Spleen (tissue), 13 donors: ENCODE results near the gene RCAN3. TPM values are rescaled to one million over a fixed set of nuclear protein-coding genes. Genes with fewer than 3 reads are reported as not detected.

Source experiments
- DNase-seq: peaks from one replicate; pipeline ENCODE4 v3.0.0-alpha.2; 2020
- H3K27ac ChIP-seq, 8 donors: fragments of 200-600 bp; sonication (generic) in 7 of 8; 1 replicate in 4 of 8; 2 replicates in 4 of 8; pipeline versions ENCODE4 v1.5.0 to v1.8.0; 2016 to 2021; ENCODE audit warnings: inconsistent platforms in 4 of 8, mild to moderate bottlenecking in 4 of 8, moderate library complexity in 1 of 8
- H3K27me3 ChIP-seq, 7 donors: fragments of 200-600 bp; sonication (generic) in 6 of 7; replicated peaks in 1 of 7; 1 replicate in 4 of 7; 2 replicates in 3 of 7; pipeline versions ENCODE4 v1.5.0 to v1.8.0; 2016 to 2021; ENCODE audit warnings: inconsistent platforms in 3 of 7, mild to moderate bottlenecking in 1 of 7
- H3K36me3 ChIP-seq, 6 donors: fragments of 200-600 bp; sonication (generic) in 5 of 6; 1 replicate in 4 of 6; 2 replicates in 2 of 6; pipeline versions ENCODE4 v1.5.0 to v1.8.0; 2016 to 2021; ENCODE audit warnings: inconsistent platforms in 2 of 6
- H3K4me1 ChIP-seq, 6 donors: fragments of 200-600 bp; sonication (generic) in 5 of 6; 1 replicate in 3 of 6; 2 replicates in 3 of 6; pipeline versions ENCODE4 v1.5.0 to v1.8.0; 2016 to 2021; ENCODE audit warnings: inconsistent platforms in 3 of 6
- H3K4me3 ChIP-seq, 8 donors: fragments of 200-600 bp; sonication (generic) in 7 of 8; 1 replicate in 4 of 8; 2 replicates in 4 of 8; pipeline versions ENCODE4 v1.5.0 to v1.8.0; 2016 to 2021; ENCODE audit warnings: inconsistent platforms in 4 of 8, mild to moderate bottlenecking in 4 of 8, moderate library complexity in 2 of 8
- H3K9me3 ChIP-seq, 8 donors: fragments of 200-600 bp; sonication (generic) in 7 of 8; 1 replicate in 4 of 8; 2 replicates in 4 of 8; pipeline versions ENCODE4 v1.5.0 to v1.8.0; 2016 to 2021; ENCODE audit warnings: inconsistent platforms in 4 of 8
- POLR2A ChIP-seq, 3 donors: fragments of 450-650 bp; IDR thresholded peaks; one replicate each; pipeline ENCODE4 v1.5.1; 2017; ENCODE audit warnings: antibody characterized with exemption in 3 of 3, mild to moderate bottlenecking in 1 of 3
- POLR2AphosphoS5 ChIP-seq, 3 donors: sonication (generic); formaldehyde crosslinking; IDR thresholded peaks; one replicate each; pipeline ENCODE4 v1.5.1; 2017; ENCODE audit warnings: antibody characterized with exemption in 3 of 3
- WGBS, 5 donors: extraction: QIAGEN DNeasy Blood & Tissue Kit in 3 of 5; methylation state at CpG; one replicate each; pipeline versions ENCODE4 v1.1.5 to v1.1.7; 2013 to 2018; 5-methylcytosine and 5-hydroxymethylcytosine counted together
- intact Hi-C: fragments of 100-400 bp; cut with DNase I; formaldehyde crosslinking; loops from one replicate; pipeline ENCODE4 v1.15.0; 2023; ENCODE audit warnings: low total_unique reads
- long read RNA-seq, 2 donors: transcript quantifications; one replicate each; lab custom pipeline, GENCODE V29; 2026
- polyA plus RNA-seq, 3 donors: library from polyadenylated mRNA; stranded (reverse); fragments of 200-250 nt; gene quantifications; one replicate each; pipeline ENCODE4 v1.2.1, GENCODE V29; 2013
- total RNA-seq, 7 donors: library from RNA; depleted of rRNA in 3 of 7; stranded (reverse); fragments of >200 nt in 3 of 7; fragmentation: NEBNext Ultra II Directional in 4 of 7; extraction: Animal tissue kit (Norgen Biotek cat#: 25700) in 4 of 7; gene quantifications; one replicate each; pipeline versions ENCODE4 v1.1.0 to v1.2.1, GENCODE V29; 2016 to 2021
- TF ChIP-seq, protein P1 (sequence below), 11 experiments: fragments of 200-600 bp in 7 of 11; fragments of 450-650 bp in 4 of 11; sonication (generic) in 4 of 11; IDR thresholded peaks in 8 of 11; conservative IDR thresholded peaks in 3 of 11; 1 replicate in 7 of 11; 2 replicates in 4 of 11; pipeline versions ENCODE4 v1.4.0 to v1.8.0; 2016 to 2021; ENCODE audit warnings: antibody characterized with exemption in 11 of 11, inconsistent platforms in 4 of 11, mild to moderate bottlenecking in 1 of 11
- donor health status: healthy with polysubstance abuse.
- donor health status: DM: no; HTN: no; CAD: no; lungs with moderate emphysema.
- donor health status: DM: no; HTN: no; CAD: no.
- donor health status: Bipolar disorder and iron deficiency.
- donor health status: healthy.
- donor health status: DM: no; HTN: no; CAD: no.
- donor health status: DM: yes; HTN: yes; CAD: no.

Gene RCAN3
- total RNA-seq (10 to 100 TPM; 14.4 to 21.7 (median 17.9) TPM), polyA plus RNA-seq (1 to 10 TPM; 6.1 to 7.2 (median 6.4) TPM)
- long read RNA-seq, donor 1, full-length matches to known transcripts = 1 of 1 reads
- long read RNA-seq, donor 1, partial matches to known transcripts = 0 of 1 reads
- long read RNA-seq, donor 1, other reads (novel, unspliced or antisense) = 0 of 1 reads
- long read RNA-seq, donor 2, full-length matches to known transcripts = 1 of 1 reads
- long read RNA-seq, donor 2, partial matches to known transcripts = 0 of 1 reads
- long read RNA-seq, donor 2, other reads (novel, unspliced or antisense) = 0 of 1 reads

DNA sequence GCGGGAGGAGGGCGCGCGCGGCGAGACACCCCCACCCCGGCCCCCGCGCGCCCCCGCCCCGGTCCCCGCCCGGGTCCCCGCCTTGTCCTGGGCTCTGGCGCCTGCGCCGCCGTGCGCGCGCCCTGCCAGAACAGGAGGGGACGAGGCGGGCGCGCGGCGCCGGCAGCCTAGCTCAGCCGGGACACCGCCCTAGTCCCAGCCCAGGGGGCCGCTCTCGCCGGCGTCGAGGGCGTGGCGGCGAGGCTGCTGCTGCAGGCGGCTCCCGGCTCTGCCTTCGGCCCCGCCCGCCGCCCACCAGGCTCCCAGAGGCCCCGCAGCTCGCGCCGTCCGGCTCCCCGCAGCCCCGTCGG, at the start of gene RCAN3:
Gene RCAN3, plus strand, starts transcription at position 128 of the 350 bp plus-strand sequence. CDS start 11,537 bp downstream, outside the sequence.
- intact Hi-C loops = no loop called here
- Histone ChIP-seq H3K9me3 (no peaks in the 10 kb centered on the region), H3K27ac (peak within 1 kb of the TSS; percentile 77 to 95 (median 89)), H3K4me3 (peak within 1 kb of the TSS; percentile 57 to 87 (median 64)), H3K27me3 (peaks cover 0 to 53% (median 0%) of the 10 kb centered on the region in 7 donors), H3K4me1 (peaks cover 18 to 65% (median 35%) of the 10 kb centered on the region in 6 donors), H3K36me3 (no peaks in the 10 kb centered on the region)
- peak; percentile 97 for DNase-seq
- 0 to 1% (median 0%) methylated on average over 17 to 53 of the region's 53 CpGs for whole genome bisulfite sequencing, 5 donors
- TF ChIP-seq, protein P1, sequence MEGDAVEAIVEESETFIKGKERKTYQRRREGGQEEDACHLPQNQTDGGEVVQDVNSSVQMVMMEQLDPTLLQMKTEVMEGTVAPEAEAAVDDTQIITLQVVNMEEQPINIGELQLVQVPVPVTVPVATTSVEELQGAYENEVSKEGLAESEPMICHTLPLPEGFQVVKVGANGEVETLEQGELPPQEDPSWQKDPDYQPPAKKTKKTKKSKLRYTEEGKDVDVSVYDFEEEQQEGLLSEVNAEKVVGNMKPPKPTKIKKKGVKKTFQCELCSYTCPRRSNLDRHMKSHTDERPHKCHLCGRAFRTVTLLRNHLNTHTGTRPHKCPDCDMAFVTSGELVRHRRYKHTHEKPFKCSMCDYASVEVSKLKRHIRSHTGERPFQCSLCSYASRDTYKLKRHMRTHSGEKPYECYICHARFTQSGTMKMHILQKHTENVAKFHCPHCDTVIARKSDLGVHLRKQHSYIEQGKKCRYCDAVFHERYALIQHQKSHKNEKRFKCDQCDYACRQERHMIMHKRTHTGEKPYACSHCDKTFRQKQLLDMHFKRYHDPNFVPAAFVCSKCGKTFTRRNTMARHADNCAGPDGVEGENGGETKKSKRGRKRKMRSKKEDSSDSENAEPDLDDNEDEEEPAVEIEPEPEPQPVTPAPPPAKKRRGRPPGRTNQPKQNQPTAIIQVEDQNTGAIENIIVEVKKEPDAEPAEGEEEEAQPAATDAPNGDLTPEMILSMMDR (IDR thresholded peaks at IDR 0.05 in 8 of 11, conservative IDR thresholded peaks at IDR 0.05 in 3 of 11) = no peak
- TF ChIP-seq POLR2AphosphoS5 (IDR thresholded peaks at IDR 0.05) (peak in 2 of 3 donors; percentile 47 to 50), POLR2A (IDR thresholded peaks at IDR 0.05) (no peak)

DNA sequence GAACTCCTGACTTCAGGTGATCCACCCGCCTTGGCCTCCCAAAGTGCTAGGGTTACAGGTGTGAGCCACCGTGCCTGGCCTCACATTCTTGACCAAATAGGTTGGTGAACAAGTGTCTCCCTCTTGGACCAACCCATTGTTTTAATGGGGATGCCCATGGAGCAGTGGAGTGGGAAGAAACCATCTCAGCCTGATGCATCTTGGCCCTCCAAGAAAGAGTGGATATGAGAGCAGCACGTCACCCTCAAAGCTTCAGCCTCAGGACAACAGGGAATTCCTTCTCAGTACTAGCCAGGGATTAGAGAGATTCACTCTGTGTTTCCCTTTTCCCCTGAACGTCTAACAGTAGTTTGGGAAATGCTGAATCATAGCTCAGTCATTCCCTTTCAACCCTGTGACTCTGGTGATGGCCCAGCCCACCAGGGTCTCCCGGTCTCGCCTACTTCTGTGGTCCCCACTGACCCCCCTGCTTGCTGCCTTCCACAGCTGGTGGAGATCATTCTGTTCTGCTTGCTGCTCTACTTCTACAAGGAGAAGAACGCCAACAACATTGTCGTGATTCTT, 49.6 kb upstream of the RCAN3 start:
- Histone ChIP-seq H3K4me3 (no peak overlapping the region), H3K4me1 (no peaks in the 10 kb centered on the region), H3K27me3 (no peaks in the 10 kb centered on the region), H3K36me3 (peaks cover 0 to 100% (median 61%) of the 10 kb centered on the region in 6 donors), H3K9me3 (no peaks in the 10 kb centered on the region), H3K27ac (no peak overlapping the region)
- intact Hi-C loops = no loop called here
- WGBS, 5 donors = 83 to 93% (median 89%) methylated on average over 8 of the region's 8 CpGs
- TF ChIP-seq POLR2AphosphoS5 (IDR thresholded peaks at IDR 0.05) = no peak
- no peak for DNase-seq

DNA sequence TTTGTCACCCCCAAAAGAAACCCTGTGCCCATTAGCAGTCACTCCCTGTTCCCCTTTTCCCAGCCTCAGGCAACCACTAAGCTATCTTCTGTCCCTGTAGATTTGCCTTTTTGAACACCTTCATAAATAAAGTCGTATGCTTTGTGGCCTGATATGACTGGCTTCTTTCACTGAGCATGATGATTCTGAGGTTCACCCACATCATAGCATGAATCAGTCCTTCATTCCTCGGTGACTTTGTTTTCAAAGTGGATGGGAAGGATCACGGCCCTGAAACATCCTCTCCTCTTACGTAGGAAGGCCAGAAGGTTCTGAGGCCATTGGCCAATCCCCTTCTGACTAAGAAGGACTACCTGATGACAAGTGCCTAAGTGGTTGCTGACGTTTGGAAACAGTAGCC, 48.0 kb upstream of the RCAN3 start:
- intact Hi-C loops = no loop called here
- no peak overlapping the region for H3K27ac ChIP-seq
- H3K36me3 ChIP-seq = peaks cover 0 to 100% (median 68%) of the 10 kb centered on the region in 6 donors
- TF ChIP-seq POLR2AphosphoS5 (IDR thresholded peaks at IDR 0.05) (no peak), POLR2A (IDR thresholded peaks at IDR 0.05) (no peak)
- TF ChIP-seq, protein P1 (IDR thresholded peaks at IDR 0.05 in 8 of 11, conservative IDR thresholded peaks at IDR 0.05 in 3 of 11) = no peak
- H3K9me3 ChIP-seq = no peaks in the 10 kb centered on the region
- WGBS, 5 donors = 74 to 84% (median 77%) methylated on average over 5 of the region's 5 CpGs
- H3K4me1 ChIP-seq = no peaks in the 10 kb centered on the region
- no peaks in the 10 kb centered on the region for H3K27me3 ChIP-seq
- no peak for DNase-seq
- H3K4me3 ChIP-seq = no peak overlapping the region

DNA sequence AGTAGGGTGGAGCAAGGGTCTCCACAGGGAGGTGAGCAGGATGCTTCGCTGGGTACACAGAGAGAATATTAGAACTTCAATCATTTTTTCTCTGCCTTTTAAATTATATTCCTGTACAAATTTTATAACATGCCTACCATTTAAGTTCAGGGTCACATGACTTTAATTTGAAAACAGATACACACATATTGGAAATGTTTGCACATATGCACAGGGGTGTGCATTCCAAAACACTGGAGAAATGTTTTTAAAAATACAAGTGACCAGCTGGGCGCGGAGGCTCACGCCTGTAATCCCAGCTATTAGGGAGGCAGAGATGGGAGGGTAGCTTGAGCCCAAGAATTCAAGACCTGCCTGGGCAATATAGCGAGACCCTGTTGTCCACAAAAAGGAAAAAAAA, 47.4 kb upstream of the RCAN3 start:
- Histone ChIP-seq H3K36me3 (peaks cover 0 to 100% (median 67%) of the 10 kb centered on the region in 6 donors), H3K27me3 (no peaks in the 10 kb centered on the region), H3K4me3 (no peak overlapping the region), H3K27ac (no peak overlapping the region), H3K4me1 (no peaks in the 10 kb centered on the region), H3K9me3 (no peaks in the 10 kb centered on the region)
- intact Hi-C loops = no loop called here
- 96 to 97% (median 96%) methylated on average over 5 of the region's 5 CpGs for WGBS, 5 donors
- TF ChIP-seq, protein P1 (IDR thresholded peaks at IDR 0.05 in 8 of 11, conservative IDR thresholded peaks at IDR 0.05 in 3 of 11) = no peak
- TF ChIP-seq POLR2AphosphoS5 (IDR thresholded peaks at IDR 0.05) (no peak), POLR2A (IDR thresholded peaks at IDR 0.05) (no peak)
- no peak for DNase-seq
